Astrocyte (in vitro differentiated cells and primary cell): Measurements from ENCODE around the gene FOXD3.

Experiments used
- EZH2 ChIP-seq: IDR thresholded peaks from 2 replicates; pipeline ENCODE4 v1.6.1; 2012; ENCODE audit warnings: mild to moderate bottlenecking, low read length, inconsistent platforms; ENCODE audit not compliant: insufficient read depth
- TF ChIP-seq, protein P1 (sequence below): IDR thresholded peaks from 2 replicates; pipeline ENCODE4 v1.5.1; 2011; ENCODE audit warnings: low read depth, mild to moderate bottlenecking, inconsistent platforms, low read length, moderate library complexity; ENCODE audit not compliant: insufficient read depth

GRCh38 chr1:63274979-63275378, 47.4 kb upstream of the FOXD3 start:
- TF ChIP-seq, protein P1, sequence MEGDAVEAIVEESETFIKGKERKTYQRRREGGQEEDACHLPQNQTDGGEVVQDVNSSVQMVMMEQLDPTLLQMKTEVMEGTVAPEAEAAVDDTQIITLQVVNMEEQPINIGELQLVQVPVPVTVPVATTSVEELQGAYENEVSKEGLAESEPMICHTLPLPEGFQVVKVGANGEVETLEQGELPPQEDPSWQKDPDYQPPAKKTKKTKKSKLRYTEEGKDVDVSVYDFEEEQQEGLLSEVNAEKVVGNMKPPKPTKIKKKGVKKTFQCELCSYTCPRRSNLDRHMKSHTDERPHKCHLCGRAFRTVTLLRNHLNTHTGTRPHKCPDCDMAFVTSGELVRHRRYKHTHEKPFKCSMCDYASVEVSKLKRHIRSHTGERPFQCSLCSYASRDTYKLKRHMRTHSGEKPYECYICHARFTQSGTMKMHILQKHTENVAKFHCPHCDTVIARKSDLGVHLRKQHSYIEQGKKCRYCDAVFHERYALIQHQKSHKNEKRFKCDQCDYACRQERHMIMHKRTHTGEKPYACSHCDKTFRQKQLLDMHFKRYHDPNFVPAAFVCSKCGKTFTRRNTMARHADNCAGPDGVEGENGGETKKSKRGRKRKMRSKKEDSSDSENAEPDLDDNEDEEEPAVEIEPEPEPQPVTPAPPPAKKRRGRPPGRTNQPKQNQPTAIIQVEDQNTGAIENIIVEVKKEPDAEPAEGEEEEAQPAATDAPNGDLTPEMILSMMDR: no peak
- TF ChIP-seq EZH2: no peak
